A673 (cell line): ENCODE measurements around the gene TRAPPC10.

Experiments
- EZH2 ChIP-seq: fragments of 200-600 bp; sonication (generic); IDR thresholded peaks from 2 replicates; pipeline ENCODE4 v1.6.1; 2017; ENCODE audit warnings: borderline replicate concordance, low read depth, mild to moderate bottlenecking, mixed read lengths, antibody characterized with exemption, low read length; ENCODE audit not compliant: poor library complexity, severe bottlenecking
- TF ChIP-seq, protein P1 (sequence below): fragments of 300-800, 200-600 bp; sonication (generic); conservative IDR thresholded peaks from 2 replicates; pipeline ENCODE4 v1.5.1; 2017; ENCODE audit warnings: low read depth, mild to moderate bottlenecking, antibody characterized with exemption, low read length, moderate library complexity, mixed read lengths

DNA sequence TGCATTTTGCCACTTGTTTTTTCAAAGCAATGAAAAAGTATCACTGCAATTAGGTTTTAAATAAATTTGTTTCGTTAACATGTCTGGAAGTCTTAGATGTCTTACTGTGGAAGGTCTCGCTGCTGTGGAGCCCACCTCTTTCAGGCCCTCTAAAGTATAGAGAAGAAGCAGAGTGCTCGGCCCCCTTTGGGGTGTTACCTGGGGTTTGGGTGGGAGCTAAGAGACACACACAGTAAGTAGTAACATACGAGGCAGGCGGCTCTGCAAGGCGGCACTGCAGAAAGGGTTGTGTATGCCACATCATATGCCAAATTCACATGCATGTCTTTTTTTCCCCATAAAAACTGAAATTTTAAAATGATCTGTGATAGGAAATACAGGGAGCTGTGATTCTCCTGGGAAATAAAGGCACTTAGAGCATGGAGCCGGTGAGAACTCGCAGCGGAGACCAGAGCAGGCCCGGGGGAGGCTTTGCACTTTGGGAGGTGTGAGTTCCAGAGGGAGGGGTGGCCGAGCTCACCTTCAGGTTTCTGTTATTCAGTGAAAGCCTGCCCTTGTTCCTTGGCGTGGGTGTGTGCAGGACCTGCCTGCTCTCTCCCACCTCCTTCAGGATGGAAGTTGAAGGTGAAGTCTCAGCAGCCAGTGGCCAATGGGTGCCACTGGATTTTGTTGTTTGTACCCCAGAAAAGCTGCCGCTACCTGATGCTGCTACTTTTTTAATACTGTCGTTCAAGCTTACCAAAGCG lies 59.4 kb downstream of the TRAPPC10 start:
- TF ChIP-seq EZH2: no peak
- TF ChIP-seq, protein P1, sequence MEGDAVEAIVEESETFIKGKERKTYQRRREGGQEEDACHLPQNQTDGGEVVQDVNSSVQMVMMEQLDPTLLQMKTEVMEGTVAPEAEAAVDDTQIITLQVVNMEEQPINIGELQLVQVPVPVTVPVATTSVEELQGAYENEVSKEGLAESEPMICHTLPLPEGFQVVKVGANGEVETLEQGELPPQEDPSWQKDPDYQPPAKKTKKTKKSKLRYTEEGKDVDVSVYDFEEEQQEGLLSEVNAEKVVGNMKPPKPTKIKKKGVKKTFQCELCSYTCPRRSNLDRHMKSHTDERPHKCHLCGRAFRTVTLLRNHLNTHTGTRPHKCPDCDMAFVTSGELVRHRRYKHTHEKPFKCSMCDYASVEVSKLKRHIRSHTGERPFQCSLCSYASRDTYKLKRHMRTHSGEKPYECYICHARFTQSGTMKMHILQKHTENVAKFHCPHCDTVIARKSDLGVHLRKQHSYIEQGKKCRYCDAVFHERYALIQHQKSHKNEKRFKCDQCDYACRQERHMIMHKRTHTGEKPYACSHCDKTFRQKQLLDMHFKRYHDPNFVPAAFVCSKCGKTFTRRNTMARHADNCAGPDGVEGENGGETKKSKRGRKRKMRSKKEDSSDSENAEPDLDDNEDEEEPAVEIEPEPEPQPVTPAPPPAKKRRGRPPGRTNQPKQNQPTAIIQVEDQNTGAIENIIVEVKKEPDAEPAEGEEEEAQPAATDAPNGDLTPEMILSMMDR: no peak
